Measurements from ENCODE around the gene ZIC2. TPM values are rescaled to one million over a fixed set of nuclear protein-coding genes. Genes with fewer than 3 reads are reported as not detected.

The ZIC2 gene
- total RNA-seq, 1 donor from 2014 or later = not detected

- TF ChIP-seq CTCF (conservative IDR thresholded peaks at IDR 0.05; ENCODE audit: low read depth, low read length) = no peak
- no peak for DNase-seq (ENCODE audit: low read depth)
- H3K4me3 ChIP-seq (ENCODE audit: low read depth, low read length) = no peak overlapping the region
These were observed 2.2 kb downstream of the ZIC2 start for GRCh38 chr13:99983499-99984401.

GRCh38 chr13:99984461-99985240 is 3.1 kb downstream of the ZIC2 start:
- H3K4me3 ChIP-seq (ENCODE audit: low read depth, low read length) = no peak overlapping the region
- DNase-seq (ENCODE audit: low read depth) = no peak
- TF ChIP-seq CTCF (conservative IDR thresholded peaks at IDR 0.05; ENCODE audit: low read depth, low read length) = no peak

GRCh38 chr13:99985241-99985874 is 3.8 kb downstream of the ZIC2 start:
- no peak for TF ChIP-seq CTCF (conservative IDR thresholded peaks at IDR 0.05; ENCODE audit: low read depth, low read length)
- H3K4me3 ChIP-seq (ENCODE audit: low read depth, low read length) = no peak overlapping the region
- DNase-seq (ENCODE audit: low read depth) = no peak

- no peak overlapping the region for H3K4me3 ChIP-seq (ENCODE audit: low read depth, low read length)
- TF ChIP-seq CTCF (conservative IDR thresholded peaks at IDR 0.05; ENCODE audit: low read depth, low read length) = no peak
- DNase-seq (ENCODE audit: low read depth) = no peak
These were observed 4.4 kb downstream of the ZIC2 start for GRCh38 chr13:99985886-99986527.

- no peak overlapping the region for H3K4me3 ChIP-seq (ENCODE audit: low read depth, low read length)
- no peak for DNase-seq (ENCODE audit: low read depth)
- TF ChIP-seq CTCF (conservative IDR thresholded peaks at IDR 0.05; ENCODE audit: low read depth, low read length) = no peak
These were observed 5.2 kb downstream of the ZIC2 start for GRCh38 chr13:99986741-99987140.

- DNase-seq (ENCODE audit: low read depth) = no peak
- H3K4me3 ChIP-seq (ENCODE audit: low read depth, low read length) = no peak overlapping the region
- TF ChIP-seq CTCF (conservative IDR thresholded peaks at IDR 0.05; ENCODE audit: low read depth, low read length) = no peak
These were observed 5.8 kb downstream of the ZIC2 start for GRCh38 chr13:99987154-99988019.
